Measurements from ENCODE around the gene DAZAP1. TPM values are rescaled to one million over a fixed set of nuclear protein-coding genes. Genes with fewer than 3 reads are reported as not detected.

Gene DAZAP1
- total and polyA plus RNA-seq, 2 of the 4 experiments (the other 2 are of a cell fraction), result 22.0 to 62.8 TPM

- H2AK5ac ChIP-seq (ENCODE audit: low read depth, low read length), result peak overlapping the region; percentile 93; the same call in 1 of the 2 replicates
- H3K27ac ChIP-seq (ENCODE audit: insufficient read depth, low read length), result peak overlapping the region; percentile 25; the same call in 1 of the 2 replicates
- BruUV-seq (replicated peaks), result no TSS peak
- H3K4me3 ChIP-seq (ENCODE audit: insufficient read depth, low read depth, low read length), result no peak overlapping the region
- no peak overlapping the region; the same call in 1 of the 2 replicates for H3K14ac ChIP-seq (replicated peaks; ENCODE audit: low read depth, low read length)
- H2BK15ac ChIP-seq (ENCODE audit: low read depth, low read length), result peak overlapping the region; percentile 67; the same call in 1 of the 3 replicates
- ChIA-PET CTCF (no interaction called here), POLR2A (ENCODE audit: unreplicated experiment) (no interaction called here)
- peaks cover 13% of the 10 kb centered on the region for H3K4me1 ChIP-seq (ENCODE audit: control insufficient read depth, insufficient read depth, low read length)
- DNase-seq, result no peak
- H3K9me1 ChIP-seq (ENCODE audit: insufficient read depth, low read length), result peaks cover 9% of the 10 kb centered on the region
- in situ Hi-C loops (cut with MboI; ENCODE audit: low sequenced_read_pairs), result loop anchor here (5.0 kb wide), 1 partner anchor 80 kb away; no protein-coding TSS in a partner anchor
- no peak overlapping the region for H3K18ac ChIP-seq (ENCODE audit: low read depth, low read length)
- no peaks in the 10 kb centered on the region for H3K27me3 ChIP-seq (ENCODE audit: control insufficient read depth, insufficient read depth, low read length)
- 94% methylated on average over 17 of the region's 42 CpGs; no CpG with 5 or more reads in 1 of the 2 experiments for WGBS, 2 experiments (ENCODE audit: extremely low coverage in 2 of 2, insufficient read length in 1 of 2)
- H3K9ac ChIP-seq (ENCODE audit: low read depth, low read length), result no peak overlapping the region
- intact Hi-C loops (cut with micrococcal nuclease), result loop anchor here (5.0 kb wide), 1 partner anchor 85 kb away; the partner anchor contains the start of gene FAM174C
- H3K23ac ChIP-seq (ENCODE audit: low read depth, low read length), result 0 out of 2 replicates have a peak overlapping the region, but pooled peaks have one; percentile 16
- H3K4me2 ChIP-seq (ENCODE audit: low read depth, low read length), result no peak overlapping the region
- no peak overlapping the region for H4K5ac ChIP-seq (ENCODE audit: low read depth, low read length)
- H2BK20ac ChIP-seq (ENCODE audit: low read depth, low read length), result 0 out of 2 replicates have a peak overlapping the region, but pooled peaks have one; percentile 27
- peaks cover 50% of the 10 kb centered on the region for H3K36me3 ChIP-seq (ENCODE audit: control insufficient read depth, insufficient read depth, low read length)
- H2BK120ac ChIP-seq (ENCODE audit: low read depth, low read length), result peak overlapping the region; percentile 59; the same call in 1 of the 2 replicates
- ATAC-seq (ENCODE audit: low read depth), result no peak
- no peaks in the 10 kb centered on the region; the same call in 1 of the 2 replicates for H4K20me1 ChIP-seq (ENCODE audit: insufficient read depth, low read length)
- peak overlapping the region; percentile 23 for H2BK5ac ChIP-seq (ENCODE audit: low read depth, low read length, poor library complexity, severe bottlenecking)
- dilution Hi-C loops (cut with HindIII; ENCODE audit: low sequenced_read_pairs, unreplicated experiment), result no loop called here
- peak overlapping the region; percentile 79 for H2AK9ac ChIP-seq (replicated peaks; ENCODE audit: low read depth, low read length, poor library complexity)
- TF ChIP-seq BHLHE40 (IDR thresholded peaks at IDR 0.05; ENCODE audit: low read depth, low read length), result no peak
- TF ChIP-seq RFX5 (IDR thresholded peaks at IDR 0.05; ENCODE audit: low read depth, low read length), result no peak
- no peak for TF ChIP-seq CEBPB (IDR thresholded peaks at IDR 0.05; ENCODE audit: low read depth, low read length)
- TF ChIP-seq SMC3 (IDR thresholded peaks at IDR 0.05; ENCODE audit: low read depth, low read length), result no peak
- TF ChIP-seq MAFK (IDR thresholded peaks at IDR 0.05; ENCODE audit: low read depth, low read length), result no peak
- no peak overlapping the region for H2AFZ ChIP-seq (replicated peaks; ENCODE audit: low read length, poor library complexity)
- no peak overlapping the region for H3K56ac ChIP-seq (ENCODE audit: extremely low read depth, insufficient read depth, low read length)
- peak overlapping the region; percentile 68 for H4K91ac ChIP-seq (ENCODE audit: insufficient read depth, low read depth, low read length)
- H3K4ac ChIP-seq (ENCODE audit: low read depth, low read length), result peak overlapping the region; percentile 75
- peak overlapping the region in 1 of 2 experiments; percentile 48; a peak in 1 of 4 replicates for H4K8ac ChIP-seq (ENCODE audit: low read depth in 2 of 2, low read length in 2 of 2)
- no peaks in the 10 kb centered on the region for H3K9me3 ChIP-seq (ENCODE audit: control insufficient read depth, insufficient read depth, low read length)
- H3K79me1 ChIP-seq (ENCODE audit: low read depth in 1 of 2, low read length in 2 of 2), result peaks cover 0 to 51% of the 10 kb centered on the region in 2 experiments; a peak in 3 of 4 replicates
Observed at GRCh38 chr19:1362387-1363257, 44.8 kb upstream of the DAZAP1 start.
